ENCODE data around the gene PFKFB3.
"Not testable (repeated sequence)": the region's sequence is repeated elsewhere in the genome, so short reads cannot be mapped to it uniquely, and the experiment has no call there.

Gene PFKFB3

DNA sequence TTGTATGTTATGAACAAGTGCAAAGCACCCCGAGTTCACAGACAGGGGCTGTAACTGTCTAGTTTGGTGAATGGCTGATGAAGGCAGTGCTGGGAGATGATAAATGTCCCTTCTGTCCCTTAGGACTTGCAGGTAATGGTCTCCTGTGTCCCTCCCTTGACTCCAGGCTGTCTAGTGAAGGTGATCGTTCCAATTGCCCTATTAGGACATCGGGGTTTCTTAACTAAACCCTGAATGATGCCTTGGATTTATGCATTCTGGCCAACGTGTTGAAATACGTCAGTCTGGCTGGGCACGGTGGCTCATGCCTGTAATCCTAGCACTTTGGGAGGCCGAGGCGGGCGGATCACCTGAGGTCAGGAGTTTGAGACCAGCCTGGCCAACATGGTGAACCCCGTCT is 69.4 kb downstream of the PFKFB3 start:
- no peak for DNase-seq (ENCODE audit: low spot score)

- DNase-seq (ENCODE audit: low spot score): no peak
Measured at GRCh38 chr10:6273351-6273750, 70.6 kb downstream of the PFKFB3 start.

DNA sequence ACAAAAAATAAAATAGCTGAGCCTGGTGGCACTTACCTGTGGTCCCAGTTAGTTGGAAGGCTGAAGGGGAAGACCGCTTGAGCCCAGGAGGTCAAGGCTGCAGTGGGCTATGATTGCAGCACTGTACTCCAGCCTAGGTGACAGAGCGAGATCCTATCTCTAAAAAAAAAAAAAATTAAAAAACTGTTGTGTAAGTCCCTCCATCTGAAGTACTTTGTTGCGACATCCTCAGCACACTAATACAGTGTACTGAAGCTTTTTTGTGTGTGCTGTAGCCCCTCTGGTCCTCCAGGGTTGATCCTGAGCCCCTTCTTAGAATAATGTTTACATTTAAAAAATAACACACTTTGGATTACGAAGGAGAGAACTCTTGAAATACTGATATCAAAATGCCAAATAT is 71.3 kb downstream of the PFKFB3 start:
- DNase-seq (ENCODE audit: low spot score): no peak

DNA sequence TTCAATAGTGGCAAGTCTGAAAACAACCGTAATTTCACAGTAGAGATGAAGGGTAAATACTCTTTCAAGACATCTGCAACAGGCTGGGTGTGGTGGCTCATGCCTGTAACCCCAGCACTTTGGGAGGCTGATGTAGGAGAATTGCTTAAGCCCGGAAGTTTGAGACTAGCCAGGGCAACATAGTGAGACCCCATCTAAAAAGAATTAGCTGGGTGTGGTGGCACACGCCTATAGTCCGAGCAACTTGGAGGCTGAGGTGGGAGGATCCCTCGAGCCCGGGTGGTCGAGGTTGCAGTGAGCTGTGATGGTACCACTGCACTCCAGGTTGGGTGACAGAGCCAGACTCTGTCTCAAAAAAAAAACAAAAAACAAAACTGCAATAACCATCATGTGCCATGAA is 71.8 kb downstream of the PFKFB3 start:
- DNase-seq (ENCODE audit: low spot score): no peak

DNA sequence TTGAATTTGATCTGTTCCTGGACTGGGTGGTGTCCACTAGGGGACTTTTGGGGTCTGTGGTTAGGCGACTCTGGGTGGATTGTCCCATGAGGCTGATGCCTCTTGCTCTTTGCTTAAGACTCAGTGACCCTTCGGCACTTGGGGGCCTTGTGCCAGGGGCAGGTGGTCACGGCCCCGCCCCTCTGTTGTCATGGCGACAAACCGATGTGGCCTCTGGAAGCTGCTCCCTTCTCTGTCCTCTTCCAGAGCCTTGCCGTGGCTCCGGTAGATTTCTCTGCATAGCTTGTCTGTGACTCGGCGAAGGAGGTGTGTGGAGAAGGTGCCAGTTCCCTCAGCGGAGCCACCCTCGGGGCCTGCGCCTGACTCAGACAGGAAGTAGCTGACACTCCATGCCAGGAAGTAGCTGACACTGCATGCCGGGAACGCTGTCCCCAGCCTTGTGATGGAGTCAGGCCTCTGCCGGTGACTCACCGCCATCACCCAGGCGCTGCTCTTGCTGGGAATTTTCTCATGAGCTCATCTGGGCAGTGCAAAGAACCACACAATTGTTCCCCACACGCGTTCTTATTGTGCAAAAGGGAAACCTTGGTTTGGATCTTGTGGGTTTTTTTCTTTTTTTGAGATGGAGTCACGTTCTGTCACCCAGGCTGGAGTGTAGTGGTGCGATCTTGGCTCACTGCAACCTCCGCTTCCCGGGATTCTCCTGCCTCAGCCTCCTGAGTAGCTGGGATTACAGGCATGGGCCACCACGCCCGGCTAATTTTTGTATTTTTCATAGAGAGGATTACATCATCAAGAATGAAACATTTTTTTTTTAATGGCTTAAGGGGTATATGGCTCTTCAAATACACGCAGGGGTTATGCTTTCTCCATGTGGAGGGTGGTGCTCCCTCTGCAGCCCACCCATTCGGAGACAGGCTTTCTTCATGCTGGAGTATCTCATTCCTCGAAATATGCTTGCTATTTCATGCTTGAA is 72.6 kb downstream of the PFKFB3 start:
- peak; percentile 75 for DNase-seq (ENCODE audit: low spot score)

DNA sequence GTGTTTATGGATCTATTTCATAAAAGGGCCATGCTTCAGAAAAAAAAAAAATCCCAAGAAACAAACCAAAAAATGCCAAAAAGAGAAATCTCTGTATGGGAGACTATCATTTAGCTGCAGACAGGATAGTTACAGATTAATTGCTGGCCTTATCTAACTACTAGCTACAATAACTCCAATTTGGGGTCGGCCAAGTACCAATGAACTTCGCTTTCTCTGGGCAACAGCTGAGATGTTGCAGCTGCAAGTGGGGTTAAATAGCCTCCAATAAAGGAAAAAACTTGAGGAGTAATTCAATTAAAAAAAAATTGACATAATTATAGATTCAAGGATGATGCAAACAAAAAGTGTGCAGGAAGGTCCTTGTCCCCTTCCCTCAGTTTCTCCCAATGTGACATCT is 73.6 kb downstream of the PFKFB3 start:
- DNase-seq (ENCODE audit: low spot score): no peak

DNA sequence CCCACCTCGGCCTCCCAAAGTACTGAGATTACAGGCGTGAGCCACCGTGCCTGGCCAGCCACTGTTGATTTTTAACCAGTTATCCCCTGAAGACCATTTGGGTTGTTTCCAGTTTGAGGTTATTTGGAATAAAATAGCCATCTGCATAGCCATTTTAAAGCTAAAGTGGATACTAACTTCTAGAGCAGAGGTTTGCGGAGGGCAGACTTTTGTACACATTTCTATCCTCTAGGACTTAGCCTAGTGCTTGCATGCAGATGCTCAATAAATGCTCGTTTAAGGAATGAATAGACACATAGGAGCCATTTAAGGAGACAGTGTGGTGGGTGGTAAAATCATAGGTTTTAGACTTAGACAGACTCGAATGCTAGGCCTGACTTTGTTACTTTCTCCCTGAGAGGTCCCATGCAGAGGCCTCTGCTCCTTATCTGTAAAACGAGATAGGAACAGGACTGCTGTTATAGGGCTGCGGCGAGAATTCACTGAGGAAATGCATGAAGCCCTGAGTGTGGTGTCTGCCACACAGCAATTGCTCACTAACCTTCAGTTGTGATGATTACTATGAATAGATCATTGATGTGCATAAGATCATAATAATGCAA is 75.9 kb downstream of the PFKFB3 start:
- no peak for DNase-seq (ENCODE audit: low spot score)

DNA sequence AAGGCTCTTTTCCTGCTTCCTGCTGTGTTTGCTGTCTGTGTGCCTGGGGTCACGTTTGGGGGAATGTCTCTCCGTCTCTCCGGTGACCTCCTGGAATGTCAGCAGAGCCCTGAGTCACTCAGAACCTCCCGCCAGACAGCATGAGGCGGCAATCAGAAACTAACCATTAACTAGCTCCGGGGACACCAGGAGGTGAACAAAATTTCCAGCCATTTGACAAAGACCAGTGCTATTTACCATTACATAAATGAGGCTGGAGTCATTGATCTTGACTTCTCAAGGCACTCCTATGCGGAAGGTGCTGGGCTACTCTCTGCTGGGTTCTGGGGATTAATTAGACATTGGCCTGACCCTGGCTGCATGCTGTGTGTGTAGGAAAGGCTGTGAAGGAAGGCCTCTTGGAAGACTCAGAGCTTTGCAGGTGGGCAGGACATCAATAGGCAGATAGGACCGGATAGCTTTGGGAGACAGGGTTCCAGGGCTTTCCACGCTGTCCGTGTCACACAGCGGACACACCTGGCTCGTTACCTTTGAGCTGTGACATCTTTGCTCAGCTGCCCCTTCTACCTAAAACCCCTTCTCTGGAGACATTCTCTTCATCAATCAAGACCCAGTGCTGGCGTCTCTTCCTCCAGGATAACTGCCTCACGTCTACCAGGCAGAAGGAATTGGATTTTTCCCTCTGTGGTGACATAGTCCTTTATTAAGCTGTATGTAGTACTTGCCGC is 77.0 kb downstream of the PFKFB3 start:
- DNase-seq (ENCODE audit: low spot score): no peak

GRCh38 chr10:6280291-6280690 is 77.6 kb downstream of the PFKFB3 start:
- DNase-seq (ENCODE audit: low spot score): no peak

GRCh38 chr10:6282454-6282958 is 79.8 kb downstream of the PFKFB3 start:
- DNase-seq (ENCODE audit: low spot score): no peak

DNA sequence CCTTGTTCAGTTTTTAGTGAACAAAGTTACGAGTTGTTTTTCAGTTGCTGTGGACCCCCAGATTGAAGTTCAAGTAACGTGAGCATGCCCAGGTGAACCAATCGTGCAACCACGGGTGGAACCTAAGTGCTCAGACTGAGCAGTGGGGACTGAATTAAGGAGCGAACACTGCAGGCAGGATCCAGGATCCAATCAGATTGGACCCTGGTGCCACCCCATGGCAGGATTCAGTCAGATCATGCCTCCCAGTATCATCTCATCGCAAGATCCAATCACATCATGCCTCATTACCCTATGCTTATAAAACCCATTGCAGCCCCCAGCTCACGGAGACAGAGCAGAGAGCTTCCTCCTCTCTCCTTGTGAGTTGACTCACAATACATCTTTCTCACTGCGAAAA is 80.9 kb downstream of the PFKFB3 start:
- no peak for DNase-seq (ENCODE audit: low spot score)

DNA sequence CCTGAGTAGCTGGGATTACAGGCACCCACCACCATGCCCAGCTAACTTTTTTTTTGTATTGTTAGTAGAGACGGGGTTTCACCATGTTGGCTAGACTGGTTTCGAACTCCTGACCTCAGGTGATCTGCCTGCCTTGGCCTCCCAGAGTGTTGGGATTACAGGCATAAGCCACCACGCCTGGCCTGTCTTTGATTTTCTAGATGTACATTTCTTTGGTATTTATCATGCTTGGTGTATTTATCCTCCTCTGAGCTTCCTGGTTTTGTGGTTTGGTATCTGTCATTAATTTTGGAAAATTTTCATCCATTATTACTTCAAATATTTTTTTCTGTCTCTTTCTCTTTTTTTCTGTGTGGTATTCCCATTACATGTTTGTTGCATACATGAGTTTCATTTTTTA is 87.9 kb downstream of the PFKFB3 start:
- not testable (repeated sequence) for DNase-seq (ENCODE audit: low spot score)

- DNase-seq (ENCODE audit: low spot score): no peak
Measured at GRCh38 chr10:6292741-6293151, 90.0 kb downstream of the PFKFB3 start.

DNA sequence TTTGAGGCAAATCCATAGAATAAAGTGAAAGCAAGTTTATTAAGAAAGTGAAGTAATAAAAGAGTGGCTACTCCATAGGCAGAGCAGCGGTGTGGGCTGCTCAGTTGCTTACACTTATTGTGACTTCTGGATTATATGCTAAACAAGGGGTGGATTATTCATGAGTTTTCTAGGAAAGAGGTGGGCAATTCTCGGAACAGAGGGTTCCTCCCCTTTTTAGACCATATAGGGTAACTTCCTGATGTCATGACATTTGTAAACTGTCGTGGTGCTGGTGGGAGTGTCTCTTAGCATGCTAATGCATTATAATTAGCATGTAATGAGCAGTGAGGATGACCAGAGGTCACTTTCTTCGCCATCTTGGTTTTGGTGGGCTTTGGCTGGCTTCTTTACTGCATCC is 93.7 kb downstream of the PFKFB3 start:
- not testable (repeated sequence) for DNase-seq (ENCODE audit: low spot score)

- DNase-seq (ENCODE audit: low spot score): no peak
Measured at GRCh38 chr10:6296828-6297251, 94.1 kb downstream of the PFKFB3 start.

- DNase-seq (ENCODE audit: low spot score): no peak
Measured at GRCh38 chr10:6297522-6297921, 94.8 kb downstream of the PFKFB3 start.

- DNase-seq (ENCODE audit: low spot score): no peak
Measured at GRCh38 chr10:6297951-6298381, 95.2 kb downstream of the PFKFB3 start.

DNA sequence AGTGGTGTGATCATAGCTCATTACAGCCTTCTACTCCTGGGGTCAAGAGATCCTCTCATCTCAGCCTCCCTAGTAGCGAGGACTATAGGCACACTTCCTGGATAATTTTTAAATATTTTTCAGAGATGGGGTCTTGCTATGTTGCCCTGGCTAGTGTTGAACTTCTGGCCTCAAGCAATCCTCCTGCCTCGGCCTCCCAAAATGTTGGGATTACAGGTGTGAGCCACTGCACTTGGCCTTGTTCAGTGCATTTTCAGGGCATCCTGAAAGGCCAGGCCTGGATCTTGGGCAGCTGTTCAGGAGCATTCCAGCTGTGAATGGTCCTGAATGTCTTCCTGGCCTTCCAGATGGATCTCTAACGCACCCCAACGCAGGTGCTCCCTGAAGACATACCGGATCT is 95.7 kb downstream of the PFKFB3 start:
- no peak for DNase-seq (ENCODE audit: low spot score)

GRCh38 chr10:6299234-6299633 is 96.5 kb downstream of the PFKFB3 start:
- DNase-seq (ENCODE audit: low spot score): no peak

DNA sequence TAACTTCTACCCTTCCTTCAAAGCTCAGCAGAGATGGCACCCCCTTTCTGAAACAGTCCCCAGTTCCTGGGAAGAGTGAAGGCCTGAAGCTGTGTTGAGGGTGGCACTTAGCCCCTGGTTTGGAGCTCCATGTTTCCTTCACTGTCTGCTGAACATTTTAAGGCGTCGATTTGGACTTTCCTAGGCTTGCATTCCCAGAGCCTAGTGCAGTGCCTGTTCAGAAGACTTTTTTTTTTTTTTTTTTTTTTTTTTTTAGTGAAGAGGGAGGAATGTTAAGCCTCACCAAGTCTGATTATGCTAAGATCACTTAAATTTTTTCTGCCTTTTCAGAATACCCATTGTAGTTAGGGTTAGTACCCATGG is 97.0 kb downstream of the PFKFB3 start:
- no peak for DNase-seq (ENCODE audit: low spot score)

DNA sequence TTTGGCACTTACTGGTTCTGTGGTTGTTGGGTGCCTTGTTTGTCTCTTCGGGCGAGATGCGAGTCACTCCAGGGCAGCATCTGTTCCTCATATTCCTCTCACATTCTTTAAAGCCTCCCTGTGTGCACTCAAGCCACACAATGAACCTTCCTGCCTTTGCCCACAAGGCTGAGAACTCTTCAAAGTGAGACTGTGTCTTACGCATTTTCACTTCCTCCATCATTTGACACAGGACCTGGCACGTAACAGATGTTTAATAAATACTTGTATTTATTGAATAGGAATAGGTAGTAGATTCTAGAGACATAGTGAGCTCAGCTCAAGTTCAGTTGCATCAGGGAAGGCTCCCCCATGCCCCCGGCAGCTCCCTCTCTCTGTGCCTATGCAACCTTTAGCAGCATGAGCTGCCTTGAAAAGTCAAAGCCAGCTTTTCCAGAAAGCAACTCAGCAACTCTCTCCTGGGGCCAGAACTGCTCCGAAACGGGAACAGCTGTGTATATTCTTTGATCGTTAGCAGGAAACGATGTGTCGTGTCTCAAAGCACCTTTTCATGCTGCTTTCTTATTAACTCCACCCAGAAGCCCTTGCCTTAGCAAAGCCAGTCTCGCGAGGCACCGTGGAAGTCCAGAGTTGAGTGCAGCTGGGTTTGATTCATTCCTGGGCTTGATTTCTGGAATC is 97.5 kb downstream of the PFKFB3 start:
- DNase-seq (ENCODE audit: low spot score): no peak
